Stomach smooth muscle (tissue), 2 donors: ENCODE data around the gene ADAP1.

ENCODE experiments used
- H3K27ac ChIP-seq: one replicate; pipeline ENCODE4 v1.7.0; 2013; ENCODE audit warnings: mild to moderate bottlenecking, low read length, inconsistent platforms
- H3K27me3 ChIP-seq, 2 donors: one replicate each; pipeline ENCODE4 v1.7.0; 2013; ENCODE audit warnings: low read length in 2 of 2; ENCODE audit not compliant: insufficient read depth in 2 of 2, control insufficient read depth in 1 of 2
- H3K36me3 ChIP-seq, 2 donors: one replicate each; pipeline ENCODE4 v1.7.0; 2013; ENCODE audit warnings: low read length in 2 of 2; ENCODE audit not compliant: control insufficient read depth in 2 of 2, insufficient read depth in 2 of 2
- H3K4me1 ChIP-seq: one replicate; pipeline ENCODE4 v1.7.0; 2013; ENCODE audit warnings: low read length; ENCODE audit not compliant: control insufficient read depth, insufficient read depth
- H3K4me3 ChIP-seq, 2 donors: one replicate each; pipeline ENCODE4 v1.7.0; 2013; ENCODE audit warnings: low read length in 2 of 2
- H3K9ac ChIP-seq, 2 donors: one replicate each; pipeline ENCODE4 v1.7.0; 2013; ENCODE audit warnings: low read length in 2 of 2, mild to moderate bottlenecking in 1 of 2
- H3K9me3 ChIP-seq, 2 donors: one replicate each; pipeline ENCODE4 v1.7.0; 2013; ENCODE audit warnings: low read length in 2 of 2; ENCODE audit not compliant: control insufficient read depth in 2 of 2
- donor health status: healthy.
- donor health status: Pancreatic carcinoma.

Gene ADAP1

DNA sequence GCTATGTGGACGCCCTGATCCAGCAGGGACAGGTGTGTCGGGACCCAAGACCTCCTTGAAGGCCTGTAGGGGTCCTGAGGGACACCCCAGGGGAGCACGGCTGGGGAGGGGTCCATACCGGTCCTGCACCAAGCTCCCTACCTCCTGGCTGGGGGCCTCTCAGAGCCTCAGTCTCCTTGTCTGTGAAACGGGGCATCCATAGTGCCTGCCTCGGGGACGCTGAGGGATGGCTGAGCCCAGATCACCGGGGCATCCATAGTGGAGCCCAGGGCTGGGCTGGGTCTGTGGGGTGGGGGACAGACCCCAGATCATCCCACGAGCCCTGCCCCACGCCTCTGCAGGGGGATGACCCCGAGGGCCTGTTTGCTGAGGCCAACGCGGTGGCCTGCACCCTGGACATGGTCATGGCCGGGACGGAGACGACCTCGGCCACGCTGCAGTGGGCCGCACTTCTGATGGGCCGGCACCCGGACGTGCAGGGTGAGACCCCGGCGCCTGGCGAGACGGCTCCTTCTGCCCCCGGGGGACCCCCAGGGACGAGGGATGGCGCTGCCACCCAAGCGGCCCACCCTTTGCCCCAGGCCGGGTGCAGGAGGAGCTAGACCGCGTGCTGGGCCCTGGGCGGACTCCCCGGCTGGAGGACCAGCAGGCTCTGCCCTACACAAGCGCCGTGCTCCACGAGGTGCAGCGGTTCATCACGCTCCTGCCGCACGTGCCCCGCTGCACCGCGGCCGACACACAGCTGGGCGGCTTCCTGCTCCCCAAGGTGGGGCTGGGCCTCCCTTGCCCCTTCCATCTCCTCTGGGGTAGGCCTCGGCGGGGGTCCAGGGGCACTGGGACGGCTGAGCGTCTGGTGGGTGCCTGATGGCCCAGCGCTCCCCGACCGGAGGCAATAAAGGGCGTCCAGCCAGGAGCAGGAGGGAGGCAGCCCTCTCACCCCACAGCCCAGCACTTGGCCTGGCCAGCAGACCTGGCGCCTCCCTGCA is 32.6 kb upstream of the ADAP1 start:
- Histone ChIP-seq H3K9ac (no peak overlapping the region), H3K9me3 (no peaks in the 10 kb centered on the region), H3K4me3 (no peak overlapping the region)

GRCh38 chr7:985915-986741 is 31.6 kb upstream of the ADAP1 start:
- Histone ChIP-seq H3K27me3 (peaks cover 38 to 48% of the 10 kb centered on the region in 2 donors), H3K36me3 (no peaks in the 10 kb centered on the region), H3K9ac (no peak overlapping the region), H3K27ac (no peak overlapping the region), H3K4me3 (no peak overlapping the region), H3K4me1 (peaks cover 3% of the 10 kb centered on the region), H3K9me3 (no peaks in the 10 kb centered on the region)

More for the DNA sequence above, 32.6 kb upstream of the ADAP1 start:
- Histone ChIP-seq H3K36me3 (no peaks in the 10 kb centered on the region), H3K27ac (no peak overlapping the region), H3K4me1 (peaks cover 3% of the 10 kb centered on the region), H3K27me3 (peaks cover 38 to 48% of the 10 kb centered on the region in 2 donors)

DNA sequence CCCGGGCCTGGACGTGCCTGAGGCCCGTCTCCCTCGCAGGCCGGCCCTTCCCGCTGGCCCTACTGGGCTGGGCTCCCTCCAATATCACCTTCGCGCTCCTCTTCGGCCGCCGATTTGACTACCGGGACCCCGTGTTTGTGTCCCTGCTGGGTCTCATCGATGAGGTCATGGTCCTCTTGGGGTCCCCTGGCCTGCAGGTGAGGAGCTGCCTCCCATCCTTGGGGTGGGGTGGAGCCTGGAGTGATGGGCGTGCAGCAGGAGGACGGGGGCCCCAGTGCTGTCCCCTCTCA is 30.6 kb upstream of the ADAP1 start:
- no peaks in the 10 kb centered on the region for H3K9me3 ChIP-seq
- no peak overlapping the region for H3K9ac ChIP-seq
- no peak overlapping the region for H3K27ac ChIP-seq
- no peaks in the 10 kb centered on the region for H3K36me3 ChIP-seq
- H3K4me3 ChIP-seq: no peak overlapping the region
- peaks cover 38 to 48% of the 10 kb centered on the region in 2 donors for H3K27me3 ChIP-seq
- H3K4me1 ChIP-seq: peaks cover 3% of the 10 kb centered on the region

- Histone ChIP-seq H3K27me3 (peaks cover 38 to 48% of the 10 kb centered on the region in 2 donors), H3K4me3 (no peak overlapping the region)
Observed at GRCh38 chr7:984361-985126, 30.1 kb upstream of the ADAP1 start.

GRCh38 chr7:983616-984071 is 29.2 kb upstream of the ADAP1 start:
- H3K9me3 ChIP-seq: no peaks in the 10 kb centered on the region
- no peak overlapping the region for H3K4me3 ChIP-seq
- peaks cover 38 to 42% of the 10 kb centered on the region in 2 donors for H3K27me3 ChIP-seq
- peaks cover 3% of the 10 kb centered on the region for H3K4me1 ChIP-seq
- H3K9ac ChIP-seq: no peak overlapping the region
- H3K36me3 ChIP-seq: no peaks in the 10 kb centered on the region
- H3K27ac ChIP-seq: no peak overlapping the region

More at GRCh38 chr7:984361-985126, 30.1 kb upstream of the ADAP1 start:
- H3K9ac ChIP-seq: no peak overlapping the region
- no peak overlapping the region for H3K27ac ChIP-seq
- no peaks in the 10 kb centered on the region for H3K36me3 ChIP-seq
- H3K9me3 ChIP-seq: no peaks in the 10 kb centered on the region
- peaks cover 3% of the 10 kb centered on the region for H3K4me1 ChIP-seq

DNA sequence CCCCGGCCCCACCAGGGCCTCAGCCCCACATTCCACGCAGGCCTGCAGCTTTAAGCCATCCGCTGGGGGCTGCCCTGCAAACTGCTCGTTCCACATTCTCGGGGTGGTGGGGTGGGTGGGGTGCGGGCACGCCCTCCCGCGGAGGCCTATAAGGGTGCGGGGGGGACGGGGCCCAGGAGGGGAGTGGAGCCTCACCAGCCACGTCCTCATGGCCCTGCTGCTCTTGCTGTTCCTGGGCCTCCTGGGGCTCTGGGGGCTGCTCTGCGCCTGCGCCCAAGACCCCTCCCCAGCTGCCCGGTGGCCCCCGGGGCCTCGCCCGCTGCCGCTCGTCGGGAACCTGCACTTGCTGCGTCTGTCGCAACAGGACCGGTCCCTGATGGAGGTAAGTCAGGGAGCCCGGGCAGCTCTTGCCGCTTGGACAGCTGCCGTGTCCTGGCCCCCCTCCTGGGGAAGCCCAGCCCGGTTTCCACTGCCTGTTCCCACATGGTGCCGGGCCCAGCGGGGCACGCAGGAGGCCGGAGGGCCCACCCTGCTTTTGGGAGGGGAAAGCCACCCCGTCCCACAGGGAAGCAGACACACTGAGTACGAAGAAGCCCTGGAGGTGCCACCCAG is 28.6 kb upstream of the ADAP1 start, which contains the start of gene CYP2W1:
CYP2W1 (plus strand) TSS at position 178 of the 612 bp plus-strand sequence; CDS start at position 209, 31 bp downstream.
- no peak within 1 kb of the TSS for H3K9ac ChIP-seq
- H3K4me3 ChIP-seq: no peak within 1 kb of the TSS
- no peak within 1 kb of the TSS for H3K27ac ChIP-seq
- no peaks in the 10 kb centered on the region for H3K9me3 ChIP-seq
- H3K27me3 ChIP-seq: peaks cover 37% of the 10 kb centered on the region in 2 donors
- H3K36me3 ChIP-seq: no peaks in the 10 kb centered on the region
- H3K4me1 ChIP-seq: no peaks in the 10 kb centered on the region

GRCh38 chr7:982511-983003 is 28.1 kb upstream of the ADAP1 start:
- Histone ChIP-seq H3K4me3 (no peak overlapping the region), H3K27me3 (peaks cover 31% of the 10 kb centered on the region in 2 donors), H3K9ac (no peak overlapping the region), H3K27ac (no peak overlapping the region), H3K4me1 (no peaks in the 10 kb centered on the region), H3K36me3 (no peaks in the 10 kb centered on the region), H3K9me3 (no peaks in the 10 kb centered on the region)

GRCh38 chr7:981793-982510 is 27.5 kb upstream of the ADAP1 start:
- no peaks in the 10 kb centered on the region for H3K9me3 ChIP-seq
- no peak overlapping the region for H3K27ac ChIP-seq
- no peaks in the 10 kb centered on the region for H3K36me3 ChIP-seq
- H3K9ac ChIP-seq: no peak overlapping the region
- H3K27me3 ChIP-seq: peaks cover 25 to 29% of the 10 kb centered on the region in 2 donors
- H3K4me1 ChIP-seq: no peaks in the 10 kb centered on the region
- no peak overlapping the region for H3K4me3 ChIP-seq

GRCh38 chr7:979886-980571 is 25.5 kb upstream of the ADAP1 start:
- H3K9ac ChIP-seq: no peak overlapping the region

More at GRCh38 chr7:979886-980571, 25.5 kb upstream of the ADAP1 start:
- Histone ChIP-seq H3K27me3 (peaks cover 15 to 17% of the 10 kb centered on the region in 2 donors), H3K27ac (no peak overlapping the region), H3K36me3 (no peaks in the 10 kb centered on the region), H3K4me3 (no peak overlapping the region), H3K4me1 (peaks cover 3% of the 10 kb centered on the region), H3K9me3 (no peaks in the 10 kb centered on the region)
